ENCODE measurements around the gene MUC5AC. TPM values are rescaled to one million over a fixed set of nuclear protein-coding genes. Genes with fewer than 3 reads are reported as not detected.

The MUC5AC gene
- total and polyA plus RNA-seq, 2 donors = not detected

DNA sequence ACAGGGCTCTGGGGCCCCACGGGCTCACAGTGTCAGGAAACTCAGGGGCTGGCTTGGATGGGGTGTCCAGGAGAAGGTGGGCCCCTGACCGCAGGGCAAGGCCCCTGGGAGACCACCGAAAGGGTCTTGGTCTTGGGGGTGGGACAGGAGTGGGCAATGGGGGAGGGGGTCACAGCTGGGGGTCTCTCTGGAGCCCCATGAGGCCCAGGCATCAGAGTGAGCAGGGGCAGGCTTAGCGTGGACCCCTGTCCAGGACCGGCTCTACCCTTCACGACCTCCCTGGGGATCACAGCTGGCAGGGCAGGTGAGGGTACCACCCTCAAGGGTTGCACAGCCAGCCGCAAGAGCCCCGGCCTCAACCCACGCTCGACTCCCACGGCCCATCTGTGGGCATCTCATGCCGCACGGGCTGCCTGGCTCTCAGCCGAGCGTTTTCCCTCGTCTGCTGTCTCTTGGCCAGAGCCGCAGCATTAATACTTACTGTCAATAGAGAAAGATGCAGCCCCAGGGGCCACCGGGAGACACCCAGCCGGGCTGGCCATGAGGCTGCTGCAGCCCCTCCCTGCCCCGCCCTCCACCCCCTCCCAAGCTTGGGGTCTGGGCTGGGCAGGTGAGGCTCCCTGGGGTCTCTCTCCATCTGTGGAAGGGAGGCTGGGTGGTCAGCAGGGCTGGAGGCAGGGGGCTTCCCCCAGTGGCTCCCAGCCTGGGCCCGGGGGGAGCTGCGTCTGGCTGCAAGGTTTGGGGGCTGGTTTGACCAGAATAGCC is 65.8 kb downstream of the MUC5AC start:
- no peak overlapping the region for H3K27ac ChIP-seq (ENCODE audit: low read depth)
- H3K4me1 ChIP-seq (ENCODE audit: insufficient read depth) = no peaks in the 10 kb centered on the region
- H3K4me3 ChIP-seq (ENCODE audit: low read depth, low read length) = no peak overlapping the region
- no peak for DNase-seq (ENCODE audit: extremely low spot score)
- no peaks in the 10 kb centered on the region for H3K36me3 ChIP-seq (ENCODE audit: insufficient read depth)
- WGBS = 70% methylated on average over 22 of the region's 22 CpGs

DNA sequence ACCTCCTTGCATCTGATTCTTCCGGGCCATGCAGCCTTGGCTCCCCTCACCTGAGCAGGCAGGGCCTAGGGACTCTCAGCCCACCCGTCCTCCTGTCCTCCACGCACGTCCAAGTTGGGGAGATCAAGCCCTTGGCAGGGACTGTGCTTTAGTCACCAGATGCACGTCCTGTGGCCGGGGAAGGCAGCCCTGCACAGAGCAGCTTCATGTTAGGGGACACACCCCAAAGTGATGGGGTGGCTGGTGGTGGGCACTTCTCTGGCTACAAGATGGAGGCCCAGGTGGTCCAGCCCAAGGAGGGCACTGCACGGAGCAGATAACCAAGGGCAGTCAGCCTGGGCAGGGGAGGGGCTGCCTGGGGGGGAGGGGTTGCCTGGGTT is 66.3 kb downstream of the MUC5AC start:
- Histone ChIP-seq H3K4me3 (ENCODE audit: low read depth, low read length) (no peak overlapping the region), H3K36me3 (ENCODE audit: insufficient read depth) (no peaks in the 10 kb centered on the region), H3K4me1 (ENCODE audit: insufficient read depth) (no peaks in the 10 kb centered on the region), H3K27ac (ENCODE audit: low read depth) (no peak overlapping the region)
- no peak for DNase-seq (ENCODE audit: extremely low spot score)
- WGBS = 37% methylated on average over 7 of the region's 7 CpGs

DNA sequence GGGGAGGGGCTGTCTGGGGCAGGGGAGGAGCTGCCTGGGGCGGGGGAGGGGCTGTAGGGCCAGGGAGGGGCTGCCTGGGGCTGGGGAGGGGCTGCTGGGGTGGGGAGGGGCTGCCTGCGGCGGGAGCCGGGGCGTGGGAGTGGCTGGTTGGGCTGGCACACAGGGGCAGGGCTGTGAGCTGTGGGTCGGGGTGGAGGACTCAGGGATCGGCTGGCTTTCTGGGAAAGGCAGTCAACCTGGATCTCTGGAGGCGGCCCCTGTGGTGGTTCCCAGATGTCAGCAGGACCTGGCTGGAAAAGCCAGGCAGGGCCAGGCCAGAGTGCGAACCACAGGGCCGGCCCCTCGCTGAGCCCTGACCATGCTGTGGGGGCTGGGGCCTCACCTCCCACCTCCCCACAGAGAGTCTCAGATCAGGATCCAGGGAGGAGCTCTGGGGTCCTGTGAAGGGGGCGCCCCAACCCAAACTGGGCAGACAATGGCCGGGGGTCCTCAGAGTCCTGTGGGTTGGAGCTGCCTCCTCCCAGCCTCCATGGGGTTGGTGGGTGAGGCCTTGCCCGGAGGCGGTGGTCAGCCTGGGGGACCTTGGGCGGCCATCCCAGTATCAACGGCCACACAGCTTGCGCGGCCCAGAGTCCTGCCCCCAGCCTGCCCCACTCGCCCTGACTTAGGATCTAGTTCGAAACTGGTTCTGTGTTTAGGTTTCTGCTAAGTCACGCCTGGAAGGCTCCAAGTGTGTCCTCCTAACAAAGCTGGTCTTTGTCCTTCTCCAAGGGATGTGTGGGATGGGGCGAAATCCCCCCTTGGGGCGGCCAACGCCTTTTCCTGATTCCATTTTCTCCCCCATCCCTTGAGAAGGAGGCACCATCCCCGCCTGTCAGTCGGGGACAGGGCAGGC is 67.0 kb downstream of the MUC5AC start:
- DNase-seq (ENCODE audit: extremely low spot score) = no peak
- Histone ChIP-seq H3K27ac (ENCODE audit: low read depth) (no peak overlapping the region), H3K4me3 (ENCODE audit: low read depth, low read length) (no peak overlapping the region), H3K36me3 (ENCODE audit: insufficient read depth) (no peaks in the 10 kb centered on the region), H3K4me1 (ENCODE audit: insufficient read depth) (no peaks in the 10 kb centered on the region)
- 66% methylated on average over 27 of the region's 27 CpGs for WGBS

- Histone ChIP-seq H3K36me3 (ENCODE audit: insufficient read depth) (no peaks in the 10 kb centered on the region), H3K4me3 (ENCODE audit: low read depth, low read length) (no peak overlapping the region), H3K4me1 (ENCODE audit: insufficient read depth) (no peaks in the 10 kb centered on the region), H3K27ac (ENCODE audit: low read depth) (no peak overlapping the region)
- 84% methylated on average over 29 of the region's 29 CpGs for WGBS
- no peak for DNase-seq (ENCODE audit: extremely low spot score)
These were observed 67.9 kb downstream of the MUC5AC start for GRCh38 chr11:1225386-1226225.

- no peak overlapping the region for H3K4me3 ChIP-seq (ENCODE audit: low read depth, low read length)
- H3K27ac ChIP-seq (ENCODE audit: low read depth) = no peak overlapping the region
- WGBS = 75% methylated on average over 41 of the region's 41 CpGs
- H3K4me1 ChIP-seq (ENCODE audit: insufficient read depth) = no peaks in the 10 kb centered on the region
- no peak for DNase-seq (ENCODE audit: extremely low spot score)
- no peaks in the 10 kb centered on the region for H3K36me3 ChIP-seq (ENCODE audit: insufficient read depth)
These were observed 68.7 kb downstream of the MUC5AC start for GRCh38 chr11:1226226-1226985.

DNA sequence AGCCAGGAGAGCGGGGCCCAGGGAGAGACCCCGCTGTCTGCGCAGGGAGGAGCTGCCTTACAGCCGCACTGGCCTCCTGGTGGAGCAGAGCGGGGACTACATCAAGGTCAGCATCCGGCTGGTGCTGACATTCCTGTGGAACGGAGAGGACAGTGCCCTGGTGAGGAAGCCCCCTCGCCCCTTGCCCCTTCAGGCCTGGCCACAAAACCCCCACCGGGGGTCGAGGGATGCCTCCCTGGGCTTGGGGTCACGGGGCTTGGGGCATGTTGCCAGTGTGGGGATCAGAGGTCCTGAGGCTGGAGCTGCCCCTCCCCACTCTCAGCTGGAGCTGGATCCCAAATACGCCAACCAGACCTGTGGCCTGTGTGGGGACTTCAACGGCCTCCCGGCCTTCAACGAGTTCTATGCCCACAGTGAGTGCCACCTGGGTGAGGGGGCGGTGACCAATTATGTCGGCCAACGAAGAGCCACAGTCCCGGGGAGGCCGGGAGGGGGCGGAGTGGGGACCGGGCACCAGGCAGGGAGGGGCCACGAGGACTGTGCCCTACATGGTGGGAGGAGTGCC is 69.3 kb downstream of the MUC5AC start:
- WGBS = 61% methylated on average over 23 of the region's 23 CpGs
- no peaks in the 10 kb centered on the region for H3K36me3 ChIP-seq (ENCODE audit: insufficient read depth)
- no peak overlapping the region for H3K4me3 ChIP-seq (ENCODE audit: low read depth, low read length)
- no peak for DNase-seq (ENCODE audit: extremely low spot score)
- H3K4me1 ChIP-seq (ENCODE audit: insufficient read depth) = no peaks in the 10 kb centered on the region
- H3K27ac ChIP-seq (ENCODE audit: low read depth) = no peak overlapping the region

- no peak overlapping the region for H3K27ac ChIP-seq (ENCODE audit: low read depth)
- 83% methylated on average over 23 of the region's 23 CpGs for WGBS
- H3K4me1 ChIP-seq (ENCODE audit: insufficient read depth) = no peaks in the 10 kb centered on the region
- H3K36me3 ChIP-seq (ENCODE audit: insufficient read depth) = no peaks in the 10 kb centered on the region
- H3K4me3 ChIP-seq (ENCODE audit: low read depth, low read length) = no peak overlapping the region
- DNase-seq (ENCODE audit: extremely low spot score) = no peak
These were observed 69.9 kb downstream of the MUC5AC start for GRCh38 chr11:1227551-1228100.

GRCh38 chr11:1228101-1228821 is 70.5 kb downstream of the MUC5AC start:
- Histone ChIP-seq H3K27ac (ENCODE audit: low read depth) (no peak overlapping the region), H3K4me3 (ENCODE audit: low read depth, low read length) (no peak overlapping the region), H3K36me3 (ENCODE audit: insufficient read depth) (no peaks in the 10 kb centered on the region), H3K4me1 (ENCODE audit: insufficient read depth) (no peaks in the 10 kb centered on the region)
- 84% methylated on average over 31 of the region's 31 CpGs for WGBS
- no peak for DNase-seq (ENCODE audit: extremely low spot score)

DNA sequence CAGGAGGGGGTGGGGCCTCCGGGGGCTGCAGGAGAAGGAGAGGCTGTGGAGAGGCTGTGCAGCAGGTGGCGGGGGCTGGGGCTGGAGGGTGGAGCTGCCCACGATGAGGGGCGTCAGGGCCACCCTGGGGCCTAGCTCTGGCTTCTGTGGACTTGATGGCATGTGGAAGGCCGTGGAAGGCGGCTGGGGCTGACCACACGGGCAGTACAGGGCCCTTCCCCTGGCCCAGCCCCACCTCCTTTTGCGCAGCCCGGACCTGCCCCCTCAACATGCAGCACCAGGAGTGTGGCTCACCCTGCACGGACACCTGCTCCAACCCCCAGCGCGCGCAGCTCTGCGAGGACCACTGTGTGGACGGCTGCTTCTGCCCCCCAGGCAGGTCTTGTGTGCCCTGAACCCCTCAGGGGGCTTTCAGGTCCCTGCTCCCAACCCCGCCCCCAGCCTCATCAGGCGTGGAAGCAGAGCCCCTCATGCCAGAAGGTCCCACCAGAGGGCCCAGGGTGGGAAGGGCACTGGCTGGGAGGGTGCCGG is 71.2 kb downstream of the MUC5AC start:
- no peak for DNase-seq (ENCODE audit: extremely low spot score)

GRCh38 chr11:1229471-1230120 is 71.8 kb downstream of the MUC5AC start:
- Histone ChIP-seq H3K36me3 (ENCODE audit: insufficient read depth) (no peaks in the 10 kb centered on the region), H3K4me1 (ENCODE audit: insufficient read depth) (no peaks in the 10 kb centered on the region), H3K4me3 (ENCODE audit: low read depth, low read length) (no peak overlapping the region), H3K27ac (ENCODE audit: low read depth) (no peak overlapping the region)
- WGBS = 82% methylated on average over 27 of the region's 27 CpGs
- DNase-seq (ENCODE audit: extremely low spot score) = no peak

More for the DNA sequence above, 71.2 kb downstream of the MUC5AC start:
- H3K4me1 ChIP-seq (ENCODE audit: insufficient read depth) = no peaks in the 10 kb centered on the region
- H3K36me3 ChIP-seq (ENCODE audit: insufficient read depth) = no peaks in the 10 kb centered on the region
- H3K4me3 ChIP-seq (ENCODE audit: low read depth, low read length) = no peak overlapping the region
- 72% methylated on average over 18 of the region's 18 CpGs for WGBS
- H3K27ac ChIP-seq (ENCODE audit: low read depth) = no peak overlapping the region

DNA sequence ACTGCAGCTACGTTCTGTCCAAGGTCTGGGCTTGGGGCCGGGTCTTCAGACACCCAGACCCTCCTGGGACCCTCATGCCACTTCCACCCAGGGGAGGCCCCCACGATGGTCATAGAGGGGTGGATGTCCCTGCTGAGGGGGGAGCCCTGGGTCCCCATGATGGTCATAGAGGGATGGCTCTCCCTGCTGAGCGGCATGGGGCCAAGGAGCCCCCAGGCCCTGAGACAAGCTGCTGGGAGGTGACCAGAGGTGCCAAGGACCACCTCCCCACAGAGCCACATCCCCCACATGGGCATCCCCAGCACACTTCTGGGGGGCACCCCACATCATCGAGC is 72.3 kb downstream of the MUC5AC start:
- Histone ChIP-seq H3K36me3 (ENCODE audit: insufficient read depth) (no peaks in the 10 kb centered on the region), H3K4me3 (ENCODE audit: low read depth, low read length) (no peak overlapping the region), H3K4me1 (ENCODE audit: insufficient read depth) (no peaks in the 10 kb centered on the region), H3K27ac (ENCODE audit: low read depth) (no peak overlapping the region)
- WGBS = 75% methylated on average over 5 of the region's 5 CpGs
- DNase-seq (ENCODE audit: extremely low spot score) = no peak

Data from urinary bladder (tissue), 4 donors.